HG02588 (cell line): Measurements from ENCODE around the gene GLI3.
A peak's percentile ranks its signal among the peaks of the same experiment; 100 is the strongest.

Experiments
- ATAC-seq: cut with Tn5 transposase; IDR thresholded peaks from one replicate; pipeline ENCODE4 v1.9.1; 2021; ENCODE audit warnings: mild to moderate bottlenecking, moderate library complexity; ENCODE audit not compliant: unreplicated experiment

GLI3 gene

GRCh38 chr7:41942468-41943093 is 294.4 kb downstream of the GLI3 start:
- no peak for ATAC-seq

GRCh38 chr7:41940760-41941343 is 296.2 kb downstream of the GLI3 start:
- peak; percentile 83 for ATAC-seq

DNA sequence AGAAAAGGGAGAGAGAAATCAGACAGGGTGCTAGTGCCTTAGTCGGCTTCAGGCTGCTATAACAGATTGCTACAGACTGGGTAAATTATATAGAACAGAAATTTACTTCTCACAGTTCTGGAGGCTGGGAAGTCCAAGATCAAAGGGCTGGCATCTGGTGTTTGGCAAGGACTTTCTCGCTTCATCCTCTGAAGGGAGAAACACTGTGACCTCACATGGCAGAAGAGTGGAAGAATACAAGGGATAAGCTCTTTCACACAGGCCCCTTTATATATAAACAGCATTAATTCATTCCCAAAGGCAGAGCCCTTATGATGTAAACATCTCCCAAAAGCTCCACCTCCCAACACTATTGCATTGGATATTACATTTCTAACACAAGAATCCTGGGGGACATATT is 298.6 kb downstream of the GLI3 start:
- ATAC-seq: no peak

- ATAC-seq: no peak
Measured at GRCh38 chr7:41933427-41933826, 303.6 kb downstream of the GLI3 start.

DNA sequence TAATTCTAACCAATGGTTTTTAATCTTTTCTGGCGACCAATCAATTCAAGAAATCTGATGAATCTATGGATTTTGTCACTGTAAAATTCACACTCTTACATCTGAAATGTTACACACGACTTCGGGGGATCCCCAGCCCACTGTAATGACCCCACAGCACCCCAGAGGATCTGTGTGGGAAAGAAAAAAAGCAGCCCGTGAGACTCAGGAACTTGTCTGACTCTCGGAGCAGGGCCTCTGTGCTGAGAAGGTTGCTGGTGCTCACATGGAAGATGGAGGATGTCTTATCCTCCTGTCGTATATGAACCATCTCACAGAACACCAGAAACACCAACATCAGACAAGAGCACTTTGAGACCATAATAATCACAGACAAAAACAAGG is 305.8 kb downstream of the GLI3 start:
- no peak for ATAC-seq

GRCh38 chr7:41930538-41931262 is 306.3 kb downstream of the GLI3 start:
- ATAC-seq: no peak

GRCh38 chr7:41928781-41929180 is 308.2 kb downstream of the GLI3 start:
- no peak for ATAC-seq

DNA sequence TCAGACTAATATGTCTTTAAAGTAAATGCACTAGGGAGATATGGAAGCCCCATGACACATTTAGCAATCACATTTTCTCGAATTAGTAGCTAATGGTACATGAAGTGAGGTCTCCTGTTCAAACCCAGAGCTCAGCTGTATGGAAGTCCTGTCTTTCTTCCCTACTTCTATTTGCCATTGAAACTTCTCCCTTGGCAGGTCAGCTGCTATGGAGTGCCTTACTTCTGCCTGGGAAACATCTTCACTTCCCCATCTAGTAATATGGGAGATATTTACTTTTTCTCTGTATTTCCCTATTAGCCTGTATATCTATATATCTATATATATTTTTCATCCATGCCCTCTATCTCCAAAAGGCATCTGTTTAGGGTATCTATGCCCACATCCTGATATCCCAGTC is 308.8 kb downstream of the GLI3 start:
- ATAC-seq: no peak

GRCh38 chr7:41927380-41927779 is 309.6 kb downstream of the GLI3 start:
- ATAC-seq: no peak

- ATAC-seq: no peak
Measured at GRCh38 chr7:41925946-41926345, 311.1 kb downstream of the GLI3 start.

DNA sequence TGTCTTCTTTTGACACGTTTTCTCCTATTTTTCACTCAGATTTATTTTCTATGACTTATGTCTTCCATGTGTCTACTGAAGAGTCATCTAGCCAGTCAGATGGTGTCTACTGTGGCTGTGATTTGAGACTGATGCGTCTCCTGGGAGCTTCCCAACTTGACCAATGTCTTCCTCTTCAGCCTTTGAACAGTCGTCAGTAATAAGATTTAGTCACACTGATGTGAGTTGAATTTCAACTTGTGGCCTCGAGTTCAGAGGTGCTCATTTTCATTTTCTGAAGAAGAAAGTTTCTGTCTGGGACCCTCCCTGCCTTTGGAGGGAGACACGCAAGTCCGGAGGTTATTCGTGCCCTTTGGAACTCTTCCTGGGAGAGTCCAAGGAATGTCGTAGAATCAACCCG is 312.2 kb downstream of the GLI3 start:
- no peak for ATAC-seq

- no peak for ATAC-seq
Measured at GRCh38 chr7:41922373-41922772, 314.6 kb downstream of the GLI3 start.

- ATAC-seq: no peak
Measured at GRCh38 chr7:41921453-41921981, 315.5 kb downstream of the GLI3 start.

- ATAC-seq: no peak
Measured at GRCh38 chr7:41918597-41918996, 318.4 kb downstream of the GLI3 start.

DNA sequence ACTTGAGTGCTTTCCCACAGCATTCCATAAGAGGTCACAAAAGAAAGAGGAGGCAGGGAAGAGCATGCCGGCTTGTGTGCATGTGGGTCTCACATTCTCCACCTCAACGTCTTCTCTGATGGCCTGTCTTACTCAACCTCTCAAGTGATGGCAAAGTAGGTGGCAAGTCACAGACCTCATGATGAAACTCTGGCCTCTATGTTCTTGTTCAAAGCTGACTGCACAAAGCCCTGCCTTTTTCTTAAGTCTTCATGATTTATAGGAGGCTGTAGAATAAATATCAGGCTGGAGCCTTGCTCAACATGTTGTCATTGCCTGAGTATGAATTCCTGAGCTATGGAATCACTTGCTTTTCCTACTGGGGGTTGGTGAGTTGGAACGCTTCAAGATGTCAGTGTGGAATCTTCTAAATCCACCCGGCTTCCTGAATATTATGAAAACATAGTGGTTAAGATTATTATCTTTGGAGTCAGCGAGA is 320.5 kb downstream of the GLI3 start:
- ATAC-seq: no peak

DNA sequence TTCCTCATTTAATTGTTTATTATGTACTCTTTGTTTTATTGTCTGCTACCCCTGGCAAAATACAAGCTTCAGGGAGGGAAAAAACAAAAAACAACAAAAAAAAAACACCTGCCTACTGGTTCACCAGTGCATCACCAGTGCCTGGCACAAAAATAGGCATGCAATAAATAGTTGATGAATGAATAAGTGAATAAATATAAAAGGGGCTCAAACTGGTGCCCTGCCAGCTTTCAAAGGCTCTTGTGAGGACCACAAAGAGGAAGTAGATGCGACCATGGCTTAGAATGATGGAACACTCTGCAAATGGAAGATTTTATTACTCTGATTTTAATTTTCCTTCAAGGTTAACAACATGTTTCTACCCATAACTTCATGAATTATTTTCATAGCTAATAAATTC is 321.1 kb downstream of the GLI3 start:
- ATAC-seq: no peak

GRCh38 chr7:41912851-41913567 is 324.0 kb downstream of the GLI3 start:
- ATAC-seq: no peak

- no peak for ATAC-seq
Measured at GRCh38 chr7:41912426-41912825, 324.6 kb downstream of the GLI3 start.

DNA sequence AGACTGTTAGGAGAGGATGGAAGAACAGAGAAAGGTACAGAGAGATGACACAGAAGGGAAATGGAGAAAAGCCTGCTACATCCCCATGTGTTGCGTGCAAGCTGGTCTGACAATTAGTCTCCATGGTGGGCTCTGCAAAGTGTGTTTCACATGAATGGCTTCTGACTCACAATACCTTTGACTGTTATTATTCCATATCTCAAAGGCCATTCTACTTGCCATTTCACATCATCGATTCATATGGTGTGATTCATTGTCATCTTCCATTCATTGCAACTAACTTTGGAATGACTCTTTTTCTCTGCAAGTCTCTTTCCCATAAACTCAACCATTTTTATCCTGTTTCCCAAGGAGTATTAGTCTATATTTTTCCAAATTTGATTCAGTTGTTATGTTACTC is 325.2 kb downstream of the GLI3 start:
- no peak for ATAC-seq
